SK-N-SH (cell line): ENCODE results near the gene CDKN2B-AS1.

Experiments
- ELF1 ChIP-seq: IDR thresholded peaks from 2 replicates; pipeline ENCODE4 v1.4.0; 2012
- EZH2phosphoT487 ChIP-seq: fragments of 200-600 bp; sonication (generic); IDR thresholded peaks from 2 replicates; pipeline ENCODE4 v1.6.1; 2017; ENCODE audit warnings: low read depth, mixed run types, mild to moderate bottlenecking, antibody characterized with exemption, moderate library complexity, borderline replicate concordance
- JUND ChIP-seq: IDR thresholded peaks from 2 replicates; pipeline ENCODE4 v1.4.0; 2012
- POLR2AphosphoS5 ChIP-seq: IDR thresholded peaks from 2 replicates; pipeline ENCODE4 v1.6.1; 2012; ENCODE audit warnings: low read depth, low read length
- RCOR1 ChIP-seq: fragments of 150-350 bp; IDR thresholded peaks from 2 replicates; pipeline ENCODE4 v1.6.1; 2017; ENCODE audit warnings: antibody characterized with exemption, low read length
- RFX5 ChIP-seq: IDR thresholded peaks from 2 replicates; pipeline ENCODE4 v1.6.1; 2012; ENCODE audit warnings: mild to moderate bottlenecking, improper control_type of control experiment, low read length
- TAF1 ChIP-seq: IDR thresholded peaks from 2 replicates; pipeline ENCODE4 v1.6.1; 2012; ENCODE audit warnings: low read depth, mild to moderate bottlenecking, low read length, moderate library complexity, borderline replicate concordance
- TF ChIP-seq, protein P1 (sequence below): fragments of 200-600 bp; sonication (generic); IDR thresholded peaks from 2 replicates; pipeline ENCODE4 v1.6.1; 2017; ENCODE audit warnings: antibody characterized with exemption, mild to moderate bottlenecking, moderate library complexity
- TF ChIP-seq, protein P2 (sequence below): IDR thresholded peaks from 2 replicates; pipeline ENCODE4 v1.4.0; 2012; ENCODE audit warnings: low read depth, borderline replicate concordance
- TF ChIP-seq, protein P3 (sequence below): IDR thresholded peaks from 2 replicates; pipeline ENCODE4 v1.4.0; 2012; ENCODE audit warnings: low read depth

DNA sequence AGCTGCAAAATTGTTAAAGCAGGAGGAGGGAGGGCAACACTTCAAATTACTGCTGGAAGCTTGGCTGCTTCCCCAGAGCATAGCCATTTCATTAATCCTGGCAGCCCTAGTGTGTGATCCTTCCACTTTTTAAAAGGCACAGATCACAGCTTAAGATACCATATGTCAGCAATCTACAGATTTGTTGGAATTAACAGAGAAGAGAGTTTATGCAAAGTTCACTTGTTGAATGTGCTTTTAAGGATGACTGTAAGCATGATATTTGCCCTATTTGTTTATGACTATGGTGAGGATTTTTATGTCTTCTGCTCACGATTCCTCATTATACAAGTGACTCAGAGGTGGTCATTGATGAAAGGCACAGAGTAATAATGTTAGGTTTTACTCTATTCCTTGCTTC is 170.6 kb downstream of the CDKN2B-AS1 start:
- TF ChIP-seq POLR2AphosphoS5 (no peak), RCOR1 (no peak), TAF1 (no peak), JUND (no peak), EZH2phosphoT487 (no peak), RFX5 (no peak), ELF1 (no peak)
- TF ChIP-seq, protein P1, sequence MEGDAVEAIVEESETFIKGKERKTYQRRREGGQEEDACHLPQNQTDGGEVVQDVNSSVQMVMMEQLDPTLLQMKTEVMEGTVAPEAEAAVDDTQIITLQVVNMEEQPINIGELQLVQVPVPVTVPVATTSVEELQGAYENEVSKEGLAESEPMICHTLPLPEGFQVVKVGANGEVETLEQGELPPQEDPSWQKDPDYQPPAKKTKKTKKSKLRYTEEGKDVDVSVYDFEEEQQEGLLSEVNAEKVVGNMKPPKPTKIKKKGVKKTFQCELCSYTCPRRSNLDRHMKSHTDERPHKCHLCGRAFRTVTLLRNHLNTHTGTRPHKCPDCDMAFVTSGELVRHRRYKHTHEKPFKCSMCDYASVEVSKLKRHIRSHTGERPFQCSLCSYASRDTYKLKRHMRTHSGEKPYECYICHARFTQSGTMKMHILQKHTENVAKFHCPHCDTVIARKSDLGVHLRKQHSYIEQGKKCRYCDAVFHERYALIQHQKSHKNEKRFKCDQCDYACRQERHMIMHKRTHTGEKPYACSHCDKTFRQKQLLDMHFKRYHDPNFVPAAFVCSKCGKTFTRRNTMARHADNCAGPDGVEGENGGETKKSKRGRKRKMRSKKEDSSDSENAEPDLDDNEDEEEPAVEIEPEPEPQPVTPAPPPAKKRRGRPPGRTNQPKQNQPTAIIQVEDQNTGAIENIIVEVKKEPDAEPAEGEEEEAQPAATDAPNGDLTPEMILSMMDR, result no peak
- TF ChIP-seq, protein P2, sequence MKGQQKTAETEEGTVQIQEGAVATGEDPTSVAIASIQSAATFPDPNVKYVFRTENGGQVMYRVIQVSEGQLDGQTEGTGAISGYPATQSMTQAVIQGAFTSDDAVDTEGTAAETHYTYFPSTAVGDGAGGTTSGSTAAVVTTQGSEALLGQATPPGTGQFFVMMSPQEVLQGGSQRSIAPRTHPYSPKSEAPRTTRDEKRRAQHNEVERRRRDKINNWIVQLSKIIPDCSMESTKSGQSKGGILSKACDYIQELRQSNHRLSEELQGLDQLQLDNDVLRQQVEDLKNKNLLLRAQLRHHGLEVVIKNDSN, result no peak
- TF ChIP-seq, protein P3, sequence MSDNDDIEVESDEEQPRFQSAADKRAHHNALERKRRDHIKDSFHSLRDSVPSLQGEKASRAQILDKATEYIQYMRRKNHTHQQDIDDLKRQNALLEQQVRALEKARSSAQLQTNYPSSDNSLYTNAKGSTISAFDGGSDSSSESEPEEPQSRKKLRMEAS, result no peak
